Parathyroid adenoma (tissue), 2 donors: ENCODE measurements around the gene HLCS.

Experiments
- H2AFZ ChIP-seq: fragments of 300-600 bp; sonication (generic); one replicate; pipeline ENCODE4 v1.7.0; 2017; ENCODE audit warnings: antibody characterized with exemption, mild to moderate bottlenecking
- H3K27ac ChIP-seq: fragments of 300-600 bp; sonication (generic); one replicate; pipeline ENCODE4 v1.7.0; 2017
- H3K27me3 ChIP-seq: fragments of 300-600 bp; sonication (generic); one replicate; pipeline ENCODE4 v1.7.0; 2017; ENCODE audit warnings: low read length; ENCODE audit not compliant: control insufficient read depth, insufficient read depth
- H3K36me3 ChIP-seq: fragments of 300-600 bp; sonication (generic); one replicate; pipeline ENCODE4 v1.7.0; 2017; ENCODE audit warnings: low read length; ENCODE audit not compliant: control insufficient read depth, insufficient read depth
- H3K4me1 ChIP-seq: fragments of 300-600 bp; sonication (generic); one replicate; pipeline ENCODE4 v1.7.0; 2017; ENCODE audit warnings: control low read depth
- H3K4me2 ChIP-seq: fragments of 300-600 bp; sonication (generic); one replicate; pipeline ENCODE4 v1.7.0; 2017; ENCODE audit warnings: low read length
- H3K4me3 ChIP-seq: fragments of 300-600 bp; sonication (generic); one replicate; pipeline ENCODE4 v1.7.0; 2017; ENCODE audit warnings: low read depth, low read length
- H3K79me2 ChIP-seq: fragments of 300-600 bp; sonication (generic); one replicate; pipeline ENCODE4 v1.7.0; 2017; ENCODE audit warnings: control low read depth
- H3K9ac ChIP-seq: fragments of 300-600 bp; sonication (generic); one replicate; pipeline ENCODE4 v1.7.0; 2017; ENCODE audit warnings: mild to moderate bottlenecking
- H3K9me3 ChIP-seq: fragments of 300-600 bp; sonication (generic); one replicate; pipeline ENCODE4 v1.7.0; 2017; ENCODE audit warnings: low read length; ENCODE audit not compliant: control insufficient read depth
- CTCF ChIP-seq: fragments of 300-600 bp; sonication (generic); IDR thresholded peaks from one replicate; pipeline ENCODE4 v1.7.0; 2017; ENCODE audit warnings: antibody characterized with exemption, mild to moderate bottlenecking
- donor health status: primary hyperparathyroidism.

HLCS gene

GRCh38 chr21:36887963-36888362 lies 78.5 kb downstream of the HLCS start:
- peaks cover 2% of the 10 kb centered on the region for H3K79me2 ChIP-seq
- H3K4me2 ChIP-seq: no peak overlapping the region
- TF ChIP-seq CTCF: no peak
- H3K27ac ChIP-seq: no peak overlapping the region
- no peaks in the 10 kb centered on the region for H3K27me3 ChIP-seq
- no peaks in the 10 kb centered on the region for H3K36me3 ChIP-seq
- no peaks in the 10 kb centered on the region for H3K4me1 ChIP-seq
- no peaks in the 10 kb centered on the region for H3K9me3 ChIP-seq
- H3K4me3 ChIP-seq: no peak overlapping the region
- no peak overlapping the region for H3K9ac ChIP-seq
- H2AFZ ChIP-seq: no peak overlapping the region

GRCh38 chr21:36883532-36884486 lies 82.7 kb downstream of the HLCS start:
- Histone ChIP-seq H3K27me3 (no peaks in the 10 kb centered on the region), H3K4me1 (no peaks in the 10 kb centered on the region), H3K4me2 (no peak overlapping the region), H2AFZ (no peak overlapping the region), H3K9me3 (no peaks in the 10 kb centered on the region), H3K27ac (no peak overlapping the region), H3K79me2 (peaks cover 2% of the 10 kb centered on the region), H3K9ac (no peak overlapping the region), H3K4me3 (no peak overlapping the region), H3K36me3 (no peaks in the 10 kb centered on the region)
- TF ChIP-seq CTCF: no peak

GRCh38 chr21:36882776-36883175 lies 83.7 kb downstream of the HLCS start:
- no peak overlapping the region for H3K4me3 ChIP-seq
- H3K9me3 ChIP-seq: no peaks in the 10 kb centered on the region
- no peak overlapping the region for H3K9ac ChIP-seq
- H3K36me3 ChIP-seq: no peaks in the 10 kb centered on the region
- no peak overlapping the region for H2AFZ ChIP-seq
- H3K79me2 ChIP-seq: peaks cover 2% of the 10 kb centered on the region
- no peaks in the 10 kb centered on the region for H3K27me3 ChIP-seq
- no peak overlapping the region for H3K27ac ChIP-seq
- no peak for TF ChIP-seq CTCF
- H3K4me1 ChIP-seq: no peaks in the 10 kb centered on the region
- H3K4me2 ChIP-seq: no peak overlapping the region

- H3K4me2 ChIP-seq: no peak overlapping the region
- H3K36me3 ChIP-seq: no peaks in the 10 kb centered on the region
- no peak overlapping the region for H3K9ac ChIP-seq
- H3K27me3 ChIP-seq: no peaks in the 10 kb centered on the region
- no peaks in the 10 kb centered on the region for H3K9me3 ChIP-seq
- no peaks in the 10 kb centered on the region for H3K4me1 ChIP-seq
- peaks cover 2% of the 10 kb centered on the region for H3K79me2 ChIP-seq
- TF ChIP-seq CTCF: no peak
- H3K4me3 ChIP-seq: no peak overlapping the region
- no peak overlapping the region for H3K27ac ChIP-seq
- H2AFZ ChIP-seq: no peak overlapping the region
These were observed 85.2 kb downstream of the HLCS start for GRCh38 chr21:36881228-36881627.

- H3K4me1 ChIP-seq: no peaks in the 10 kb centered on the region
- H3K4me3 ChIP-seq: no peak overlapping the region
- H3K79me2 ChIP-seq: peaks cover 2% of the 10 kb centered on the region
- H3K36me3 ChIP-seq: no peaks in the 10 kb centered on the region
- H2AFZ ChIP-seq: no peak overlapping the region
- no peak for TF ChIP-seq CTCF
- H3K9ac ChIP-seq: no peak overlapping the region
- H3K4me2 ChIP-seq: no peak overlapping the region
- H3K27ac ChIP-seq: no peak overlapping the region
- no peaks in the 10 kb centered on the region for H3K9me3 ChIP-seq
- H3K27me3 ChIP-seq: no peaks in the 10 kb centered on the region
These were observed 86.6 kb downstream of the HLCS start for GRCh38 chr21:36879827-36880226.
